Measurements from ENCODE around the gene RAVER2. TPM values are rescaled to one million over a fixed set of nuclear protein-coding genes. Genes with fewer than 3 reads are reported as not detected.

Gene RAVER2
- total and polyA plus RNA-seq, 2 experiments from 2014 or later = 7.8 to 24.6 TPM

Other genes starting within 250 kb of the RAVER2 start
- 15.8 and 19.5 TPM in 2 replicates for gene JAK1, start 221.5 kb downstream of the RAVER2 start, total RNA-seq (2014; rRNA removed; shearing (Covaris generic))
- gene JAK1, start 221.5 kb downstream of the RAVER2 start, polyA plus RNA-seq (2016; fragmentation: Nextera tagmentation; extraction: Ambion mirVana) = 7.9 and 8.0 TPM in 2 replicates

All from GM23338 (cell line).